Fibroblast of lung (primary cell): ENCODE results near the gene ALS2. TPM values are rescaled to one million over a fixed set of nuclear protein-coding genes. Genes with fewer than 3 reads are reported as not detected.

Source experiments
- DNase-seq, 2 donors: peaks; one replicate each; pipeline versions ENCODE4 v3.0.0 to v3.0.0-alpha.2; 2010; ENCODE audit warnings: low read depth in 2 of 2
- H2AFZ ChIP-seq: 2 replicates; pipeline ENCODE4 v1.5.1; 2012; ENCODE audit warnings: low read length, control low read depth, inconsistent platforms
- H3K27ac ChIP-seq: 2 replicates; pipeline ENCODE4 v1.5.1; 2011; ENCODE audit warnings: low read length, control low read depth; ENCODE audit not compliant: insufficient read depth
- H3K27me3 ChIP-seq: 2 replicates; pipeline ENCODE4 v1.5.1; 2011; ENCODE audit warnings: mild to moderate bottlenecking, low read length; ENCODE audit not compliant: control insufficient read depth, insufficient read depth
- H3K36me3 ChIP-seq: 2 replicates; pipeline ENCODE4 v1.5.1; 2011; ENCODE audit warnings: low read length; ENCODE audit not compliant: control insufficient read depth, insufficient read depth
- H3K4me1 ChIP-seq: 2 replicates; pipeline ENCODE4 v1.5.1; 2011; ENCODE audit warnings: low read length; ENCODE audit not compliant: control insufficient read depth, insufficient read depth; ENCODE audit errors: extremely low read depth
- H3K4me2 ChIP-seq: 2 replicates; pipeline ENCODE4 v1.5.1; 2011; ENCODE audit warnings: low read length, control low read depth; ENCODE audit not compliant: insufficient read depth; ENCODE audit errors: extremely low read depth
- H3K4me3 ChIP-seq, 4 experiments: fragments of 200-600 bp in 1 of 4; sonication (generic) in 1 of 4; replicated peaks in 1 of 4; 2 replicates each; pipeline ENCODE4 v1.5.1; 2011 to 2016; ENCODE audit warnings: low read length in 4 of 4, low read depth in 3 of 4, mild to moderate bottlenecking in 3 of 4, control low read depth in 2 of 4, inconsistent platforms in 1 of 4, mixed read lengths in 1 of 4; ENCODE audit not compliant: insufficient read depth in 1 of 4; ENCODE audit errors: control extremely low read depth in 1 of 4
- H3K79me2 ChIP-seq: 2 replicates; pipeline ENCODE4 v1.5.1; 2012; ENCODE audit warnings: mild to moderate bottlenecking, low read length, inconsistent platforms; ENCODE audit not compliant: control insufficient read depth, insufficient read depth
- H3K9ac ChIP-seq: 2 replicates; pipeline ENCODE4 v1.5.1; 2011; ENCODE audit warnings: mild to moderate bottlenecking, low read length, control low read depth; ENCODE audit not compliant: insufficient read depth
- H3K9me3 ChIP-seq: 2 replicates; pipeline ENCODE4 v1.5.1; 2012; ENCODE audit warnings: low read depth, low read length; ENCODE audit not compliant: control insufficient read depth, insufficient read depth
- H4K20me1 ChIP-seq: 2 replicates; pipeline ENCODE4 v1.5.1; 2011; ENCODE audit warnings: low read length; ENCODE audit not compliant: control insufficient read depth, insufficient read depth; ENCODE audit errors: extremely low read depth
- EZH2 ChIP-seq: IDR thresholded peaks from 2 replicates; pipeline ENCODE4 v1.5.1; 2012; ENCODE audit warnings: low read length, control low read depth, mild to moderate bottlenecking; ENCODE audit errors: missing control alignments
- polyA plus RNA-seq, 2 donors: library from polyadenylated mRNA; depleted of rRNA in 1 of 2; stranded (reverse) in 1 of 2; unstranded in 1 of 2; fragments of >200 nt; gene quantifications; 2 replicates each; pipeline ENCODE4 v1.2.1, GENCODE V29; 2011 to 2012; ENCODE audit warnings: missing spikeins in 1 of 2
- total RNA-seq: library from RNA; depleted of rRNA; stranded (reverse); fragments of >200 nt; gene quantifications from 2 replicates; pipeline ENCODE4 v1.2.1, GENCODE V29; 2014
- TF ChIP-seq, protein P1 (sequence below), 2 donors: IDR thresholded peaks in 1 of 2; conservative IDR thresholded peaks in 1 of 2; 1 replicate in 1 of 2; 2 replicates in 1 of 2; pipeline ENCODE4 v1.5.1; 2011 to 2012; ENCODE audit warnings: low read length in 2 of 2, control low read depth in 1 of 2, inconsistent platforms in 1 of 2, low read depth in 1 of 2, mild to moderate bottlenecking in 1 of 2

ALS2 gene
- total and polyA plus RNA-seq, 2 donors (not counting 1 experiment from before 2014, with no cell fraction given), result 21.8 to 30.9 TPM

GRCh38 chr2:201824212-201824611 is 43.5 kb upstream of the ALS2 start:
- H3K27me3 ChIP-seq, result no peaks in the 10 kb centered on the region
- H3K36me3 ChIP-seq, result peaks cover 2% of the 10 kb centered on the region
- H3K27ac ChIP-seq, result no peak overlapping the region
- no peaks in the 10 kb centered on the region for H3K4me1 ChIP-seq
- H4K20me1 ChIP-seq, result no peaks in the 10 kb centered on the region
- TF ChIP-seq, protein P1, sequence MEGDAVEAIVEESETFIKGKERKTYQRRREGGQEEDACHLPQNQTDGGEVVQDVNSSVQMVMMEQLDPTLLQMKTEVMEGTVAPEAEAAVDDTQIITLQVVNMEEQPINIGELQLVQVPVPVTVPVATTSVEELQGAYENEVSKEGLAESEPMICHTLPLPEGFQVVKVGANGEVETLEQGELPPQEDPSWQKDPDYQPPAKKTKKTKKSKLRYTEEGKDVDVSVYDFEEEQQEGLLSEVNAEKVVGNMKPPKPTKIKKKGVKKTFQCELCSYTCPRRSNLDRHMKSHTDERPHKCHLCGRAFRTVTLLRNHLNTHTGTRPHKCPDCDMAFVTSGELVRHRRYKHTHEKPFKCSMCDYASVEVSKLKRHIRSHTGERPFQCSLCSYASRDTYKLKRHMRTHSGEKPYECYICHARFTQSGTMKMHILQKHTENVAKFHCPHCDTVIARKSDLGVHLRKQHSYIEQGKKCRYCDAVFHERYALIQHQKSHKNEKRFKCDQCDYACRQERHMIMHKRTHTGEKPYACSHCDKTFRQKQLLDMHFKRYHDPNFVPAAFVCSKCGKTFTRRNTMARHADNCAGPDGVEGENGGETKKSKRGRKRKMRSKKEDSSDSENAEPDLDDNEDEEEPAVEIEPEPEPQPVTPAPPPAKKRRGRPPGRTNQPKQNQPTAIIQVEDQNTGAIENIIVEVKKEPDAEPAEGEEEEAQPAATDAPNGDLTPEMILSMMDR (conservative IDR thresholded peaks at IDR 0.05 in 1 of 2, IDR thresholded peaks at IDR 0.05 in 1 of 2; ENCODE audit: low read depth in 1 of 2, low read length in 2 of 2), result no peak
- no peak for TF ChIP-seq EZH2
- no peaks in the 10 kb centered on the region for H3K79me2 ChIP-seq
- H3K9me3 ChIP-seq, result no peaks in the 10 kb centered on the region
- no peak overlapping the region for H3K4me2 ChIP-seq
- H2AFZ ChIP-seq, result no peak overlapping the region
- no peak overlapping the region for H3K9ac ChIP-seq
- no peak overlapping the region for H3K4me3 ChIP-seq
- DNase-seq, result no peak

GRCh38 chr2:201821080-201821479 is 40.3 kb upstream of the ALS2 start:
- no peaks in the 10 kb centered on the region for H3K79me2 ChIP-seq
- no peak for TF ChIP-seq EZH2
- TF ChIP-seq, protein P1 (conservative IDR thresholded peaks at IDR 0.05 in 1 of 2, IDR thresholded peaks at IDR 0.05 in 1 of 2; ENCODE audit: low read depth in 1 of 2, low read length in 2 of 2), result no peak
- no peak overlapping the region for H3K4me2 ChIP-seq
- H3K4me3 ChIP-seq, result no peak overlapping the region
- H2AFZ ChIP-seq, result no peak overlapping the region
- H3K27ac ChIP-seq, result no peak overlapping the region
- DNase-seq, result no peak
- H3K9me3 ChIP-seq, result no peaks in the 10 kb centered on the region
- H3K9ac ChIP-seq, result no peak overlapping the region
- H3K27me3 ChIP-seq, result no peaks in the 10 kb centered on the region
- H3K4me1 ChIP-seq, result no peaks in the 10 kb centered on the region
- no peaks in the 10 kb centered on the region for H4K20me1 ChIP-seq
- H3K36me3 ChIP-seq, result peaks cover 2% of the 10 kb centered on the region

DNA sequence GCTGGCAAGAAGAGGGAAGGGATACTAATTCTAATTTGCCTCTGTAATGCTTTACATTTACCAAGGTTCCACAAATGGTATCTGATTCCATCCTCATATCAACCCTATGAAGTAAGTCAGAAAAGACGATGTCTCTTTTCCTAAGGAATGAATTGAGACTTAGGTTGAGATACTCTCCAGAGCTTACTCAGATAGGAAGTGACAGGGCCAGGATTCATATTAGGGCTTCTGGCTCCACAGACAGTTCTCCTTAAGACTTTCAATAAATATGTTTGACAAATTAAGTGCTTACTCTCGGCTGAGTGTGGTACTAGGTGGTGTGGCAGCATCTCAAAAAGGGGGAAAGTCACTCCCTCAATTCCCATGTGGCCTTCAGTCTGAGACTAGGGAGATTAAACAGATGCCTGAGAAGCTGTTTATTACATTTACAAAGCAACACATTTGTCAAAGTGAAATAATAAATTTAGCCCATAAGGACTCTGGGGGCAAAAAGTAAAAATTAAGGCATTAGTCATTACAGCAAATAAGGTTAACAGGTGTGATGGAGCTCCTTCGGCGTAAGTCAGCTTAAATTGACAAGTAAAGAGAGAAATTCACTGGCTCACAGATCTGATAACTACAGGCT is 39.8 kb upstream of the ALS2 start:
- no peaks in the 10 kb centered on the region for H3K79me2 ChIP-seq
- H3K4me3 ChIP-seq, result no peak overlapping the region
- no peaks in the 10 kb centered on the region for H3K27me3 ChIP-seq
- H2AFZ ChIP-seq, result no peak overlapping the region
- H3K9ac ChIP-seq, result no peak overlapping the region
- no peak overlapping the region for H3K4me2 ChIP-seq
- DNase-seq, result no peak
- H3K4me1 ChIP-seq, result no peaks in the 10 kb centered on the region
- H4K20me1 ChIP-seq, result no peaks in the 10 kb centered on the region
- H3K36me3 ChIP-seq, result no peaks in the 10 kb centered on the region
- TF ChIP-seq, protein P1 (conservative IDR thresholded peaks at IDR 0.05 in 1 of 2, IDR thresholded peaks at IDR 0.05 in 1 of 2; ENCODE audit: low read depth in 1 of 2, low read length in 2 of 2), result no peak
- no peak for TF ChIP-seq EZH2
- no peak overlapping the region for H3K27ac ChIP-seq
- no peaks in the 10 kb centered on the region for H3K9me3 ChIP-seq
